Panc1 (cell line): ENCODE measurements around the gene LIPE.

Experiments
- CTCF ChIP-seq: fragments of 450-650 bp; IDR thresholded peaks from 2 replicates; pipeline ENCODE4 v1.5.1; 2017; ENCODE audit warnings: mild to moderate bottlenecking
- POLR2AphosphoS5 ChIP-seq: IDR thresholded peaks from 2 replicates; pipeline ENCODE4 v1.6.1; 2012; ENCODE audit warnings: mild to moderate bottlenecking, low read depth, low read length, moderate library complexity
- REST ChIP-seq, 2 experiments: IDR thresholded peaks; 2 replicates each; pipeline ENCODE4 v1.6.1; 2011 to 2012; ENCODE audit warnings: low read depth in 2 of 2, control low read depth in 1 of 2, low read length in 1 of 2, mild to moderate bottlenecking in 1 of 2, moderate library complexity in 1 of 2; ENCODE audit not compliant: insufficient read depth in 1 of 2
- SIN3A ChIP-seq: IDR thresholded peaks from 2 replicates; pipeline ENCODE4 v1.6.1; 2012; ENCODE audit warnings: low read depth, mild to moderate bottlenecking, low read length, moderate library complexity, borderline replicate concordance; ENCODE audit not compliant: insufficient read depth
- TCF7L2 ChIP-seq: IDR thresholded peaks from 2 replicates; pipeline ENCODE4 v1.6.1; 2011; ENCODE audit warnings: mild to moderate bottlenecking, low read depth, low read length, inconsistent platforms

GRCh38 chr19:42368360-42368759 is 58.8 kb downstream of the LIPE start:
- TF ChIP-seq CTCF (no peak), TCF7L2 (no peak), POLR2AphosphoS5 (no peak), REST (IDR thresholded peaks at IDR 0.05; ENCODE audit: insufficient read depth in 1 of 2, low read depth in 2 of 2, low read length in 1 of 2) (no peak), SIN3A (no peak)
